ENCODE measurements around the gene RASGRP2.
A peak's percentile ranks its signal among the peaks of the same experiment; 100 is the strongest.

Gene RASGRP2

DNA sequence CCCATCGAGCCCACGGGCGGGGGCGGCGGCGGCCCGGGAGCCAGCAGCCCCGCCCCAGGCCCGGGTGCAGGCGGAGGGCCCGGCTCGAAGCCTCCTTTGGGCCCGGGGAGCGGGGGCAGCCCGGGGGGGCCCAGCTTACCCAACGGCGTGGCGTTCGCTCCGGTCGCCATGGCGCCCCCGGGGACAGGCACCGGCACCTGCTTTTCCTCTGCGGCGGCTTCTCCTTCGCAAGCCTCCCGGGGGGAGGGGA, 34.2 kb upstream of the RASGRP2 start:
- H3K27ac Mint-ChIP-seq: peak overlapping the region; percentile 98 to 100
- H3K4me3 Mint-ChIP-seq: peak overlapping the region; percentile 90 to 94
- H3K4me1 Mint-ChIP-seq (ENCODE audit: low read depth in 2 of 2): peaks cover 32 to 56% of the 10 kb centered on the region in 2 donors
- DNase-seq (no peak), ATAC-seq (replicated peaks) (peak; percentile 4)
- peaks cover 66% of the 10 kb centered on the region for H3K36me3 Mint-ChIP-seq (ENCODE audit: insufficient read depth)
- no peaks in the 10 kb centered on the region for H3K9me3 Mint-ChIP-seq
- no peaks in the 10 kb centered on the region for H3K27me3 Mint-ChIP-seq

DNA sequence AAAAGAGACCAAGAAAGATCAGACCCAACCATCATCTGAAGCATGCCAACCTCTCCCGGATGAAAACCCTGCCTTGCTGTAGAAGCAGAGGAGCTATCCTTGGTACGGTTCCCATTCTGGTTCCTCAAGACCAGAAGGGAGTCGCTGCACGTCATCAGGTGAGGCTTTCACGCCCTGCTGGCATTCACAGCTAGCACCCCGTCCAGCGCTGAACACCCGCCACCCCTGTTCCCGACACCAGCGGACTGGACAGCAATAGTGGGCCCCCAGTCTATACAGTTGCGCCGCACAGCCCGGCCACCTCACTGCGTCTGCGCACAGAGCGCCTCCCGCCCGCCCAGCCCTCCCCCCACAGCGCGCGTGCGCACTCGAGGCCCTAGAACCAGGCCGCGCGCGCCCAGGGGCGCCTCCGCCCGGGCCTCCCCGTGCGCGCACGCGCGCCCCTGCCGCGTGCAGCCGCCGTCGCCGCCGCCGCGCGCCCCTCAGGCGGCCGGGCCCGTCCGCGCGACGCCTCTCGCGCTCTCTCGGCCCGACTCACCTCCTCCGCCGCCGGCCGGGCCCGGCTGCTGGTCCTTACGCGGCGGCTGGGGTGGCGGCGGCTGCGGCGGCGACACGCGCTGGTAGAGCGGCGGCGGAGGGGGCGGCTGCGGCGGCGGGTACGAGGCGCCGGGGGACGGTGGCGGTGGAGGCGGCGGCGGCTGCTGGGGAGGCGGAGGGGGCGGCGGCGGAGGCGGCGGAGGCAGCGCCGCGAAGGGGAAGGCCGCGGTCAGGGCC, 33.7 kb upstream of the RASGRP2 start:
- DNase-seq (peak; percentile 74 to 78 (median 74)), ATAC-seq (replicated peaks) (peak; percentile 8)
- H3K4me1 Mint-ChIP-seq (ENCODE audit: low read depth in 2 of 2): peaks cover 34 to 59% of the 10 kb centered on the region in 2 donors
- H3K36me3 Mint-ChIP-seq (ENCODE audit: insufficient read depth): peaks cover 70% of the 10 kb centered on the region
- peak overlapping the region; percentile 90 to 91 for H3K4me3 Mint-ChIP-seq
- peak overlapping the region; percentile 90 to 100 for H3K27ac Mint-ChIP-seq
- H3K9me3 Mint-ChIP-seq: no peaks in the 10 kb centered on the region
- no peaks in the 10 kb centered on the region for H3K27me3 Mint-ChIP-seq

DNA sequence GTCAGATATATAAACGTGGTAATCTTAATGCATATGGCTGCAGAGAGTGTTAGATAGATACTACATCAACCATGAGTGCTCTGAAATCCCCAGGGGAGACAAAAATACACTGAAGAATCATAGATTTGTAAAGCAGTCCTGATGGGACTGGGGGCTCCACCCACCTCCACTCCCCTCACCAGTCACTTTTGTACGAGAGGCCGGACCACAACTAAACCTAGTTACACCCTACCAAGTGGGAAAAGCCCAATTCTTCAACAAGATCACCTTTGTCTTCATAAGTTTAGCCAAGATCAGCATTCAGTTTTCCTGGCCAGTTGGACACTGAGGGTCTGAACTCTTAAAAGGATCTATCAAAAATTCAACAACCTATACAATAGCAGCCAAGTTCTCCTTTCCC, 32.9 kb upstream of the RASGRP2 start:
- DNase-seq: no peak
- H3K4me3 Mint-ChIP-seq: peak overlapping the region; percentile 90 to 91
- H3K36me3 Mint-ChIP-seq (ENCODE audit: insufficient read depth): peaks cover 78% of the 10 kb centered on the region
- no peak for ATAC-seq (replicated peaks)
- no peaks in the 10 kb centered on the region for H3K9me3 Mint-ChIP-seq
- no peaks in the 10 kb centered on the region for H3K27me3 Mint-ChIP-seq
- peaks cover 39 to 67% of the 10 kb centered on the region in 2 donors for H3K4me1 Mint-ChIP-seq (ENCODE audit: low read depth in 2 of 2)
- H3K27ac Mint-ChIP-seq: peak overlapping the region; percentile 90 to 95

DNA sequence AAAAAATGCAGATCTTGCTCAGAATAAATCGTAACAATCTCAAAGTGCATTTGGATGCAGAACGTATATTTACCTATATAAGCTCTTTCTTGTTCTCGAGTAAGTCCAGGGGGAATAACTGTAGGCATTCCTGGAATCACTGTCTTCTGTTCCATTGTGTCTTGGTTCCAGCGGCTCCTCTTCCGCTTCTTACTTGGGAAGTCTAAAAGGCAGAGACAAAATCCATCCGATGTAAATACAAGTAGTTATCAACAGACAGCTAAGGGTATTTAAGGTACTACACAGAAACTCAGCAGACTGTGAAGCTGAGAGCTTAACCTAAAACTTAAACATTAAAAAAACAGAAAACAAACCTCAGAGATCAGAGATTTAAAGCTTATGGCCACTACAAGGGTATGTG, 32.5 kb upstream of the RASGRP2 start:
- DNase-seq (no peak), ATAC-seq (replicated peaks) (no peak)
- Mint-ChIP-seq H3K27me3 (no peaks in the 10 kb centered on the region), H3K4me3 (peak overlapping the region; percentile 90 to 91), H3K4me1 (ENCODE audit: low read depth in 2 of 2) (peaks cover 40 to 71% of the 10 kb centered on the region in 2 donors), H3K9me3 (no peaks in the 10 kb centered on the region), H3K36me3 (ENCODE audit: insufficient read depth) (peaks cover 82% of the 10 kb centered on the region), H3K27ac (peak overlapping the region; percentile 90 to 95)

DNA sequence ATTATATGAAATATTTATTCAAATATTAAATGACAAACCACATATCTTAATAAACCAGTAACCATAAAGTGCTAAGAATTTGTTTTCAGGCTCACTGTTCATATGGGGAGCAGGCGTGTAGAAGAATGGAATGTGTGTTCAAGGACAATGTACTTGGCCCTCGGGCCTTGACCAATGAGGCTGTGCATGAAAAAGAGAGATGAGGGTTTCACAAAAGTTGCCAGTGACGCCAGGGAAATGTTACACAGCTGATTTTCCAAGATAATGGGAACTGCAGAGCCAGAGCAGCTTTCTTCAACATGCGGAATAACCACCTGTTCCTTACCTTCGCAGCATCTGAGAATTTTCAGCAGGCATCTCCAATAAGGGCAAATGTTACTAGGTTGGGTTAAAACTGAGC, 30.2 kb upstream of the RASGRP2 start:
- peaks cover 48 to 68% of the 10 kb centered on the region in 2 donors for H3K4me1 Mint-ChIP-seq (ENCODE audit: low read depth in 2 of 2)
- no peak for DNase-seq
- no peaks in the 10 kb centered on the region for H3K27me3 Mint-ChIP-seq
- no peaks in the 10 kb centered on the region for H3K9me3 Mint-ChIP-seq
- H3K4me3 Mint-ChIP-seq: peak overlapping the region; percentile 20 to 23
- peaks cover 96% of the 10 kb centered on the region for H3K36me3 Mint-ChIP-seq (ENCODE audit: insufficient read depth)
- ATAC-seq (replicated peaks): no peak
- H3K27ac Mint-ChIP-seq: no peak overlapping the region

DNA sequence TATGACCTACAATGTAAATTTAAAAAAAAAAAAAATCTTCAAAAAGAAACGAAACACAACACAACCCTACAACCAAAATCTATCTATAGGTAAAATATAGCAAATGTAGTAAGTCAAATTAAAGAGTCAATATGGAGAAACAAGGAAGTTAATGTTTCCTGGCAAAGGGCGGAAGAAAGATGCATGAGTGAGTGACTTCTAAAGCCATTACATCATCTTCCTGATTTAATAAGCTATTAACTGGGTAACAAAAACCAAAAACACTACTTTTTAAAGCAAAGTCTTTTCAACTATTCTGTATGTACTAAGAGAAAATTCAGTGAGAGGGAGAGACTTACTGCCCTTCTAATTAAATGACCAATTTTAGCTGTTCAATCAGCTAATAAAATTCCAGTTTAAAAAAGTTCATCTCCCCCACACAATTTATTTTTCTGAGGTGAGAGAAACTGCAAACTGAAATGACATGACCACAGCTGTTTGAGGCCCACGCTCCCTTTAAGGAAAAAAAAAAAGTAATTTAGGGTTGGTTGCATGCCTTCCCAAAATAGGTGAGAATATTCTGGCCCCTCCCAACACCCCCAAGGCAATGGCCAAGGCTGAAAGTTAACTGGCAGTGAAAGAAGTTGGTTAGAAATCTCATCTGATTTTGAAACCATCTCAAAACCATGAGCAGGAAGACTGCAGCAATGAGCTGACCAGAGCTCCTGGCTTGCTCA, 28.5 kb upstream of the RASGRP2 start:
- H3K4me3 Mint-ChIP-seq: peak overlapping the region; percentile 19 to 36
- peaks cover 100% of the 10 kb centered on the region for H3K36me3 Mint-ChIP-seq (ENCODE audit: insufficient read depth)
- DNase-seq: no peak
- peaks cover 58 to 73% of the 10 kb centered on the region in 2 donors for H3K4me1 Mint-ChIP-seq (ENCODE audit: low read depth in 2 of 2)
- no peak for ATAC-seq (replicated peaks)
- H3K9me3 Mint-ChIP-seq: no peaks in the 10 kb centered on the region
- no peaks in the 10 kb centered on the region for H3K27me3 Mint-ChIP-seq
- peak overlapping the region; percentile 19 to 82 for H3K27ac Mint-ChIP-seq

DNA sequence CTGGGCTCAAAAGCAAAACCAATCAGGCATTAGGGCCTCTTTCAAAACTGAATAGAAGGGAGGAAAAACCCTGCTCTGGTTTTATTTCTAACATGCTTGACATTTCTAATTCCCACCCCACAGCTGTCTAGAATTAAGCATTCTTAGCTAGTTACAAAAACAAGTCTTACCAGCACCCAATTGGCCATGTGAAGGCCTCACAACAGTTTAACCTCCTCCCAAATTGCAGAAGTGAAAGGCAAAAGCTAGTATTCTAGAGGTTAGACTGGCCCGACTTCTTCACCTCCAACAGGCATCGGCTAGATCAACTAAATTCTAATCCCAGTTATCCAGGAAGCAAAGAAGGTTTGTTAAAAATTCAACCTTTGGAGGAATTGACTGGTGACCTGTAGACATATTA, 27.9 kb upstream of the RASGRP2 start:
- ATAC-seq (replicated peaks) (no peak), DNase-seq (no peak)
- H3K4me1 Mint-ChIP-seq (ENCODE audit: low read depth in 2 of 2): peaks cover 58 to 69% of the 10 kb centered on the region in 2 donors
- peaks cover 100% of the 10 kb centered on the region for H3K36me3 Mint-ChIP-seq (ENCODE audit: insufficient read depth)
- H3K27ac Mint-ChIP-seq: peak overlapping the region; percentile 8 to 82
- no peaks in the 10 kb centered on the region for H3K27me3 Mint-ChIP-seq
- no peaks in the 10 kb centered on the region for H3K9me3 Mint-ChIP-seq
- peak overlapping the region; percentile 19 to 36 for H3K4me3 Mint-ChIP-seq

DNA sequence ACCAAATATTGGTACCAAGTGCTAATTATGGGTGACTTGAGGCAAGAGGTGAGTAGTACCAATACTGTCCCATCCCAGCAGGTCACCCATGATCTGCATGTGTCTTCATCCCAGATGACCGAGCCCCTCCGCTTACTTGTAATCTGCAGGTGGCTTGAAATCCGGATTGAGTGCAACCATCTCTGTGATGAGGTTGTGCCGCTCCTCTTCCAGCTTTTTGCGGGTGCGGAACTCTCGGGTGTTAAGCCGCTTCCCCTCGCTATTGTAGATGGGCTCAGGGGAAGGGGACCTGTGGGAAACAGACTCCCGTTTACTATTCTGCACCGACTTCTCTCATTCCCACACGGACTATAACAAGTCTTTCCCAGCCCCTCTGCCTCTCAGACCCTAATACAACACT, 26.2 kb upstream of the RASGRP2 start:
- Mint-ChIP-seq H3K27ac (peak overlapping the region; percentile 77 to 87), H3K27me3 (no peaks in the 10 kb centered on the region), H3K9me3 (no peaks in the 10 kb centered on the region), H3K36me3 (ENCODE audit: insufficient read depth) (peaks cover 100% of the 10 kb centered on the region), H3K4me1 (ENCODE audit: low read depth in 2 of 2) (peaks cover 55 to 66% of the 10 kb centered on the region in 2 donors), H3K4me3 (no peak overlapping the region)
- DNase-seq (no peak), ATAC-seq (replicated peaks) (no peak)

- ATAC-seq (replicated peaks) (no peak), DNase-seq (no peak)
- H3K36me3 Mint-ChIP-seq (ENCODE audit: insufficient read depth): peaks cover 100% of the 10 kb centered on the region
- no peaks in the 10 kb centered on the region for H3K27me3 Mint-ChIP-seq
- H3K4me1 Mint-ChIP-seq (ENCODE audit: low read depth in 2 of 2): peaks cover 61 to 67% of the 10 kb centered on the region in 2 donors
- H3K4me3 Mint-ChIP-seq: peak overlapping the region; percentile 18 to 36
- no peaks in the 10 kb centered on the region for H3K9me3 Mint-ChIP-seq
- peak overlapping the region; percentile 27 to 97 for H3K27ac Mint-ChIP-seq
Measured at GRCh38 chr11:64769283-64769682, 25.3 kb upstream of the RASGRP2 start.

DNA sequence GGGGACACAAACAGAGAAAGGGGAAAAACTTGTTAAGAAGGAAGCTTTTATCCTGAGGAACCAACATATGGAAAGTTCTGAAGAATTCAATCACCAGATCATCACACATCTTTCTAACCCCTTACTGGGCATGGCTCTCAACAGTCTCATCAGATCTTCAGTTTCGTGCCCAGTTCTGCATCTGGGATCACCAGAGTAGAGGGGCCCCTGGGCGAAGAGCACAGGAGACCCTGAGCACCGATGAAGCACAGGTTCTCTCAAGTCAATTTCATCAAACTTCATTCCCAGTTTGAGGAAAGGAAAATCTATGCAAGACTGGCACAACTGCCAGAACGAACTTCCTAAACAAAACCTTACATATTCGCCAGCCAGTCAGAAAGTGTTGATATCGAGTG, 24.4 kb upstream of the RASGRP2 start:
- Mint-ChIP-seq H3K36me3 (ENCODE audit: insufficient read depth) (peaks cover 100% of the 10 kb centered on the region), H3K27me3 (no peaks in the 10 kb centered on the region), H3K4me3 (peak overlapping the region in 1 of 2 donors; percentile 34), H3K9me3 (no peaks in the 10 kb centered on the region), H3K27ac (peak overlapping the region; percentile 86 to 97), H3K4me1 (ENCODE audit: low read depth in 2 of 2) (peaks cover 67 to 69% of the 10 kb centered on the region in 2 donors)
- ATAC-seq (replicated peaks): no peak
- no peak for DNase-seq

DNA sequence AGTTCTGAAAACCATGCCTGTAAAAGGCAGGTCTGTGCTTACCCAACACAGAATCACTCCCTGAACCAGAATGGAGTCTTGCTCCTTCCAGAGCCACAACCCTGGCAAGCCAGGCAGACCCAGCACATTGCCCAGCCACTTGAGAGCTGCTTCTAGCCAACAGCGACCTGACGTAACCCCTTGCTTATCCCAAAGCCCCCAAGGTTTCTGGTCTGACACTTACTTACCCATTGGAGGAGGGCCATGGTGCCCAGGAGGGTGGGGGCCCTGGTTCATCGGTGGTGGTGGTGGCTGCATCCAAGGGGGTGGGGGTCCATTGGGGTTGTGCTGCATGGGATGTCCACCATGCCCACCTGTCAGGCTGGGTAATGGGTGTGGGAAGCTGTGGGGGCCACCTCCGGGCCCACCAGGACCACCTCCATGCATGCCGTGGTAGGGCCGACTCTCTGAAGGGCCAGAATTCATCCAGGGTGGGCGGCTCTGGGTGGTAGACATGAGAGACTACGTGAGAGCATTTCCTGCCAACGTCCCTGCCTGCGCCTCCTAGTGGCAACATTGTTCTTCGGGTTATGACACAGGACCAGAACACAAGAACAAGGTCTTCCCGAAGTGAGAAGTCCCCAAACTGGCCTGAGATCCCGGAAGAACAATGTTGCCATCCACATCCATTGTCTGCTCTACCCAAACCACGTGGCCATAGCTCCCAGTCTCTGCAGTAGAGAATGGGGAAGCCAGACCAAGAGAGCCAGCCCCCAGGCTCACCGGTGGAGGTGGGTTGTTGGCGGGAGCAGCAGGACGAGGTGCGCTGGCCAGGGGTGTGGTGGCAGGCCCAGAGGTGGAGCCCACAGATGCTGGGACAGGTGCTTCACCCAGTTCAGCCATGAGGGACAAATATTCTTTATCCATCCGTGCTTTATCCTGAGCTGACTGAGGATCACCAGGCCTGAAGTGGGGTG, 23.7 kb upstream of the RASGRP2 start:
- peak; percentile 34 for ATAC-seq (replicated peaks)
- no peaks in the 10 kb centered on the region for H3K9me3 Mint-ChIP-seq
- peaks cover 100% of the 10 kb centered on the region for H3K36me3 Mint-ChIP-seq (ENCODE audit: insufficient read depth)
- H3K4me1 Mint-ChIP-seq (ENCODE audit: low read depth in 2 of 2): peaks cover 70 to 72% of the 10 kb centered on the region in 2 donors
- H3K27me3 Mint-ChIP-seq: no peaks in the 10 kb centered on the region
- DNase-seq: peak; percentile 81 to 85 (median 84)
- H3K4me3 Mint-ChIP-seq: peak overlapping the region; percentile 64 to 81
- peak overlapping the region; percentile 86 to 97 for H3K27ac Mint-ChIP-seq

DNA sequence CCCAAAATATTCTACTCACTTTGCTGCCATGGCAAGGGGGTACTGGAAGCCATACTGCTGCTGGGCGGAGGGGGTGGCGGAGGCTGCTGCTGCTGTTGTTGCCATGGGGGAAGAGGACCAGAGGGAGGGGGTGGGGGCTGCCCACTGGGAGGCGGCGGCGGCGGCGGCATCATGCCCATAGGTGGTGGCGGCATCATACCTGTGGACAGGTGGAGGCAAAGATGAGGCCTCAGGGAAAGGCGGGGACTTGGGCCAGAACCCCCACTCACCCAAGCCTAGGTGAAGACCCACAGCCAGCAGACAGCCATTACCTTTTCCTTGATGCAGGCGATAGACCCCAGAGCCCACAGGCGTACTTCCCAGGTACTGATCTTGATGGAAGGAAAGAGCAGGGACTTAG, 22.9 kb upstream of the RASGRP2 start:
- peak overlapping the region; percentile 86 to 97 for H3K27ac Mint-ChIP-seq
- peaks cover 70 to 71% of the 10 kb centered on the region in 2 donors for H3K4me1 Mint-ChIP-seq (ENCODE audit: low read depth in 2 of 2)
- H3K27me3 Mint-ChIP-seq: no peaks in the 10 kb centered on the region
- no peaks in the 10 kb centered on the region for H3K9me3 Mint-ChIP-seq
- DNase-seq (no peak), ATAC-seq (replicated peaks) (no peak)
- peak overlapping the region in 1 of 2 donors; percentile 81 for H3K4me3 Mint-ChIP-seq
- H3K36me3 Mint-ChIP-seq (ENCODE audit: insufficient read depth): peaks cover 100% of the 10 kb centered on the region

All from effector memory CD8-positive, alpha-beta T cell (primary cell).